Activated CD4-positive, CD25-positive, alpha-beta regulatory T cell (primary cell): ENCODE data around the gene PITPNM1.
"Not testable (repeated sequence)": the region's sequence is repeated elsewhere in the genome, so short reads cannot be mapped to it uniquely, and the experiment has no call there.

Experiments used
- DNase-seq, 4 experiments: peaks; one replicate each; lab custom pipeline; 2025; lab: John Stamatoyannopoulos, UW

Gene PITPNM1

DNA sequence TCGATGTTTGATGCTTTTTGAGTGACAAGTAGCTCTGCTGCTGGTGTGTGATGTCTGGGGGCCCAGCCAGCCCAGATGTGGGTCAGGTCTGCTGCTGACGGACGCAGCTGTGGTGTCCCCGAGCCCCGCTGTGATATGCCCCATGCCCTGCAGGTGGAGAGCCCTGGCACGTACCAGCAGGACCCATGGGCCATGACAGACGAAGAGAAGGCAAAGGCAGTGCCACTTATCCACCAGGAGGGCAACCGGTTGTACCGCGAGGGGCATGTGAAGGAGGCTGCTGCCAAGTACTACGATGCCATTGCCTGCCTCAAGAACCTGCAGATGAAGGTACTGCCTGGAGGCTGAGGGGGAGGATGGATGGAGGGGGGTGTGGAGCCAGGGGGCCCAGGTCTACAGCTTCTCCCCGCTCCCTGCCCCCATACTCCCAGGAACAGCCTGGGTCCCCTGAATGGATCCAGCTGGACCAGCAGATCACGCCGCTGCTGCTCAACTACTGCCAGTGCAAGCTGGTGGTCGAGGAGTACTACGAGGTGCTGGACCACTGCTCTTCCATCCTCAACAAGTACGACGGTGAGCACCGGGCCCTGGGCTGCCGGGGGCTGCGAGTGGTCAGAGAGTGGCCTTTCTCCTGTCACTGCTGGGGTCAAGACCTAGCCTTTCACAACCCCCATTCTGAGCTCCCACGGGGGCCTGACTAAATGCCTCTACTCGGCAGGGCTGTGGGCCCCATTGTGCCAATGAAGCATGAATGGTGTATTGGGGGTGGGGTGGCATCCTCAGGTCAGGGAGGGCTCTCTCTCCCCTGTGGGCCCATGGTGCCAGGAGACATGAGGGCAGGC lies 15.1 kb downstream of the PITPNM1 start:
- DNase-seq = no peak

DNA sequence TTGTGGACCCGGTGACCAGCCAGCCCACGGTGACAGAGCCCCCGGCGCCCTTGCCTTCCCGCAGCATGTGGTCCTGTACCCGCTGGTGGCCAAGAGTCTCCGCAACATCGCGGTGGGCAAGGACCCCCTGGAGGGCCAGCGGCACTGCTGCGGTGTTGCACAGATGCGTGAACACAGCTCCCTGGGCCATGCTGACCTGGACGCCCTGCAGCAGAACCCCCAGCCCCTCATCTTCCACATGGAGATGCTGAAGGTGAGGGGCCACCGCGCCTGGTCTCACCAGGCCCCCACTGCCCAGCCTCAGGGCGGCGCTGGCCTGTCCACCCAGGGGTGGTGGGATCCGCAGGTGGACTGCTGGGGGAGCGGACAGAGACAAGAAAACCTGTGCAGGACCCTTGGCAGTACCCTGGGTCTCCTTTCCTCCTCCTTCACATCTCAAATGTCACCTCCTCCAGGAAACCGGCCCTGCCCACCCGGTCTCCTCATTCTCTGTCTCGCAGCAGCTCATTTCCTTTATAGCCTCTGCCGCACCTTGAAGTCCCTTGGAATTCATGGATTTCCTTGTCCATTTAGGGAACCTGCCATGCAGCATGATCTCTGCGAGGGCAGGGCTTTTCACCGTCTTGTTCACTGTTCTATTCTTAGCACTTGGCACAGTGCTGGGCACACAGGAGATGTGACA lies 15.8 kb downstream of the PITPNM1 start:
- DNase-seq = no peak

GRCh38 chr11:67486481-67487195 lies 18.5 kb downstream of the PITPNM1 start:
- DNase-seq = no peak

DNA sequence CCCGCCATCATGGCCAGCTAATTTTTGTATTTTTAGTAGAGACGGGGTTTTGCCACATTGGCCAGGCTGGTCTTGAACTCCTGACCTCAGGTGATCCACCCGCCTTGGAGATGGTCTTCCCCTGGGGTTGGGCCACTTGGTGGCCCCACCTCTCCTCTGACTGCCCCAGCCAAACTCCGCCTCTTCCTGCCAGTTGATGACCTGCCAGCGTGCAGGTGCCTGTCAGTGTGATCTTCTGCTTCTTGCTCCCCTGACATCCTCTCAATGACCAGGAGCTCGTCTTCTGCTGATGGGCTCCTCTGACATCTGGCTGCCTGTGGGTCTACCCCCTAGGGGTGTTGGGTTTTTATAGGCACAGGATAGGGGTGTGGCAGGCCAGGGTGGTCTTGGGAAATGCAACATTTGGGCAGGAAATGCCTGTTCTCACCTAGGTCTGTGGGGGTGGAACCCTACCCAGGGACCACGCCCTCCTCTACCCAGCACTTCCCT lies 19.2 kb downstream of the PITPNM1 start:
- not testable (repeated sequence) for DNase-seq

DNA sequence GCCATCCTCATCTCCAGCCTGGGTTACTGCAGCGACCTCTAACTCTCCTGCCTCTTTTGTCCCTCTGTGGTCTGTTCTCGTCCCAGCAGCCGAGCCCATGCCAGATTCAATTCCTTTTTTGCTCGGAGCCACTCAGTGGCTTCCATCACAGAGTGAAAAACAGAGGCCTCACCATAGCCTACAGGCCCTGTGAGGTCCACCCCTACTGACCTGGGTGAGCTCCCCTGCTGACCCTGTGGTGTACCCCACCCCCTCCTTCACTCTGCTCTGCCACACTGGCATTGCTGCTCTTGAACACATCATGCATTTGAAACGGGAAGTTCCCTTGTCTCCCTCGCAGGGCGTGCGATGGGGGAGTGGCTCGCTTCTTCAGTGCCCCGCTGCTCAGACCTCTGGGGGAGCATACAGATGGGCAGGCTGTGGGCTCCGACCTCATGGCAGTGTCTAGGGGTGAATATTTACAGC lies 20.3 kb downstream of the PITPNM1 start:
- DNase-seq = peak in 3 of 4 experiments; percentile 28 to 42 (median 40)

DNA sequence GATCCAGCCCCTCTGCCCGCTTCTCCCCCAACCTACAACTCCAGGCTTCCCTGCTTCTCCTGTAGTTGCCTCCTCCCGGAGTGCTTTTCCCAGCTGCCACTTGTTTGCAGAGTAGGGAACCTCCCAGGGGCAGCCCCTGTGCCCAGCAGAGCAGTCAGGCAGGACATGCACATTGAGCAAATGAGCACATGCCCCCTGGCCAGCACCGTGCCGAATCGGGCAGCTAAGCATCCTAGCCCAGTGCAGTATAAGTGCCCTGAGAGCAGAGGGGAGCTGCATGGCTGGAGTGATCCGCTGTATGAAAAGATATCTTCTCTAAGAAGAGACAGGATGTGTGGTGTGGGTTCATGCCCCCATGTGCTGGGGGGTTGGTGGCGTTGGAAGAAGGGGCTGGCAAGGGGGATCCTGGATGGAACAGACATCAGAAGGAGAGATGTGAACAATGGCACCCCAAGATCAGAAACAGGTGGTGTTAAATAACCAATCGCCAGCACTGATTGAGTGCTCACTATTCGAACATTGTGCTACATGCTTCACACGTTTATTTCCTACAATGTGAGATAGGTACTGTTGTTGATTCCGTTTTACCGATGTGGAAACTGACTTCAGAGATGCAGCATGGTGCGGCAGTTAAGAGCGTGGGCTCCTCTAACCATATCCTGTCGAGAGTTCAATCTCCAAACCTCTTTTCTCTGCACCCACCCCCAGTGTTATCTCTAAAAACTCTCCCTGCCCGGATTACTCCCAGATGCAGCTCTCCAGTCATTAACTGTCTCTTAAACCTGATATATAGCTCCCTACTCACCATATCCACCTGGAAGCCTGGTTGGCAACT lies 21.1 kb downstream of the PITPNM1 start:
- DNase-seq = no peak

DNA sequence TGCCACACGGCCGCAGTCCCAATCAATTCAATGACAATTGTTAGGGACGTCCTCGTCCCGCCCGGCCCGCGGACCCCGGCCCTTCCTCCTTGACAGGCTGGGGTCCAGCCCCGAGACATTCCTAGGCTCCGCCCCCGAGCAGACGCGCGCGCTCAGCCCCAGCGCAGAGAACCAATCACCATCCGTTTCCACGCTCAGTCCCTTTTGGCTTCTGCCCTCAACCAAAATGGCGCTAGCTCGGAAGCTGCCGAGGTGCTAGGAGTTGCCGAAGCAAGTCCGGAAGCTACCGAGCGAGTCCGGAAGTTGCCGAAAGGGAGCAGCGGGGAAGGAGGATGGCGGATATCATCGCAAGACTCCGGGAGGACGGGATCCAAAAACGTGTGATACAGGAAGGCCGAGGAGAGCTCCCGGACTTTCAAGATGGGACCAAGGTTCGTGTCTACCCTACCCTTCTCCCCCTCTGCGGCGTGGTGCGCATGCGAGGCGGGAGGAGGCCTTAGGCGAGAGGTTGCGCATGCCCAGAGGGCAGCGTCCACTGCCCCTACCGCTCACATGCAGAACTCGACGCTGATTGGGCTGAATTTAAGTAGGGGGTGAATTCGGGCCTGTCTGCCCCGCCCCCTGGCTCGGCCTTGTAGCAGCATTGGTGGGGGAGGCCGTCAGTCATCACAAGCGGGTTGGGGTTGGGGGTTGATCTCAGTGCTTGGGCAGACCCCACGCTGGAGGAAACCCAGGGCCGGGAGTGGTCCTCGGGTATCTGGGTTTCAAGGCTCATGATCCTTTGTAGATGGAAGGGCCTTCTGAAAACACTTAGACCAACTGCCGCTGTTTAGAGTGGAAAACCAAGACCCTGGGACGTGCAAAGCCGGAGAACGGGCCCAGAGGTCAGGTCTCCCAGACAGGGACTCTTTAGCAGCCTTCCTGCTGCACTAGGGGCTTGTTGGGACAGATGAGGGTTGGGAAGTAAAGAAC lies 22.1 kb downstream of the PITPNM1 start, which contains the start of gene AIP:
Gene AIP (plus strand): TSS at position 200 of the 972 bp plus-strand sequence. CDS start 133 bp downstream, at position 333.
- DNase-seq = peak; percentile 87 to 96 (median 94)

GRCh38 chr11:67482275-67482826 lies 22.8 kb downstream of the PITPNM1 start:
- DNase-seq = no peak

DNA sequence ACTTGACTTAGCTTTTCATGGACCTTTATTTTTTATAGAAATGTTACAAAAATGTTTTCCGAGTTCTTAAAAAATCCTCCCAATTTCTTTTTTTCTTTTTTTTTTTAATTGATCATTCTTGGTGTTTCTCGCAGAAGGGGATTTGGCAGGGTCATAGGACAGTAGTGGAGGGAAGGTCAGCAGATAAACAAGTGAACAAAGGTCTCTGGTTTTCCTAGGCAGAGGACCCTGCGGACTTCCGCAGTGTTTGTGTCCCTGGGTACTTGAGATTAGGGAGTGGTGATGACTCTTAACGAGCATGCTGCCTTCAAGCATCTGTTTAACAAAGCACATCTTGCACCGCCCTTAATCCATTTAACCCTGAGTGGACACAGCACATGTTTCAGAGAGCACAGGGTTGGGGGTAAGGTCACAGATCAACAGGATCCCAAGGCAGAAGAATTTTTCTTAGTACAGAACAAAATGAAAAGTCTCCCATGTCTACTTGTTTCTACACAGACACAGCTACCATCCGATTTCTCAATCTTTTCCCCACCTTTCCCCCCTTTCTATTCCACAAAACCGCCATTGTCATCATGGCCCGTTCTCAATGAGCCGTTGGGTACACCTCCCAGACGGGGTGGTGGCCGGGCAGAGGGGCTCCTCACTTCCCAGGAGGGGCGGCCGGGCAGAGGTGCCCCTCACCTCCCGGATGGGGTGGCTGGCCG lies 27.7 kb downstream of the PITPNM1 start:
- DNase-seq = not testable (repeated sequence)

DNA sequence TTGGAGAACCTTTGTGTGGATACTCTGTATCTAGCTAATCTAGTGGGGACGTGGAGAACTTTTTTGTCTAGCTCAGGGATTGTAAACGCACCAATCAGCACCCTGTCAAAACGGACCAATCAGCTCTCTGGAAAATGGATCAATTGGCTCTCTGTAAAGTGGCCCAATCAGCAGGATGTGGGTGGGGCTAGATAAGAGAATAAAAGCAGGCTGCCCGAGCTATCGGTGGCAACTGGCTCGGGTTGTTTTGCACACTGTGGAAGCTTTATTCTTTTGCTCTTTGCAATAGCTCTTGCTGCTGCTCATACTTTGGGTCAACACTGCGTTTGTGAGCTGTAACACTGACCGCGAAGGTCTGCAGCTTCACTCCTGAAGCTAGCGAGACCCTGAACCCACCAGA lies 28.5 kb downstream of the PITPNM1 start:
- DNase-seq = not testable (repeated sequence)

GRCh38 chr11:67472882-67473281 lies 32.3 kb downstream of the PITPNM1 start:
- no peak for DNase-seq

- no peak for DNase-seq
Observed at GRCh38 chr11:67470337-67471002, 34.7 kb downstream of the PITPNM1 start.

DNA sequence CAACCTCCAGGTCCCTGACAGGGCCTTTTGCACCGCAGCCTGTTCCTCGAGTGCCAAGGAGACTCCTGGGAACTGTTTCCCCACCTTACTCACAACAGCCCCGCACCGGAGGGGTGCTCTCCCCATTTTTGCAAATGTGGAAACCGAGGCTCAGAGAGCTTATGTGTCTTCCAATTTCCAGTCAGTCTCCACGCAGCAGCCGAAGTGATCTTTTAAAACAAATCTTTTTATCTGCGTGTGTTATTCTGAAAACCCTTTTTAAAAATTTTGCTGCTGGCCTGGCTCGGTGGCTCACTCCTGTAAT lies 35.7 kb downstream of the PITPNM1 start:
- no peak for DNase-seq

DNA sequence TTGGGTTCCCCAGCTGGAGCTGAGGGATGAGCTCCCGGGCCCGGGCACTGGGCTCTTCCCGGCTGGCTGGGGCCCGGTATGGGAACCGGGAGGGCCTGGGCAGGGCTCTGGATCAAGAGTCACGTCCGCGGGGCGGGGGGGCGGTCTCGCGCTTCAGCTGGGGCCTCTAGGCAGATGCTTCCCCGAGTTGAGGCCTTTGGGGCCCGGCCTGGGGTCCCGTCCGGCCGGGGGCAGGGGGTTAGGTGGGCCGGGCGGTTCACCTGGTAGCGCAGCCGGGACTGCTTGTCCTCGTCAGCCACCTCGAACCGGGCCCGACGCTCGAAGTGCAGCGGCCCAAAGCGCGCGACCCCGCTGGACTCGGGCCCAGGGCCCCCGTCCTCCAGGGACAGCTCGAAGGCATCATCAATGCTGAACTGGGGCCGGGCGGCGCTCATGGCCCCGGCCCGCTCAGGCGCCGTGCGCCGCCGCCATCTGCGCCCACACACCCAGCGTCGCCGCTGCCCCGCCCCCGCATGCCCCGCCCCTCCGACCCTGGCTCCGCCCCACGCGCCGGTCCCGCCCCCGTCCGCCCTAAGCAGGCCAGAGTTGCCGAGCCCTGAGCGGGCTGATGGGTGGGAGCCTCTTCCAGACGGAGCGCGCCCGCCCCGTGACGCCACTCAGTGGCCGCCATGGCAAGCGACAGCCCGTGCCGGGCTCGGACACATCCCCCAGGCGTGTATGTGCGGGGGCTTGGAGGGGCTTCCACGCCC lies 36.2 kb downstream of the PITPNM1 start, which contains the start of gene TMEM134:
Gene TMEM134 (minus strand): TSS at position 493 of the 749 bp plus-strand sequence. CDS start 59 bp downstream, at position 434.
- peak; percentile 87 to 91 (median 88) for DNase-seq

DNA sequence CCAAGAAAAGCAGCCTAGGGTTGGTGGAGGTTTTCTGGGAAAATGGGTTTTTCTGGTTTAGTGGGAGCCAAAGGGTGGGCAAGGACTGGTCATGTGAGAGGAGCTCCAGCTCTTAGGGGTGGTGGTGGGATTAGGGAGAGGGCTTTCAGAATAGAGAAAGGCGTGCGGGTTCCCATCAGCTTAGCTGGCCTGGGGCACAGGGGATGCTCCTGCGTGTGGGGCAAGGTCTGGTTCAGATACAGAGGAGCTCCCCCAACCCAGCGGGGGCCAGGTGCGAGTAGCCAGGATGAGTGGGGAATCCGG lies 36.8 kb downstream of the PITPNM1 start:
- no peak for DNase-seq

- no peak for DNase-seq
Observed at GRCh38 chr11:67468056-67468455, 37.1 kb downstream of the PITPNM1 start.

DNA sequence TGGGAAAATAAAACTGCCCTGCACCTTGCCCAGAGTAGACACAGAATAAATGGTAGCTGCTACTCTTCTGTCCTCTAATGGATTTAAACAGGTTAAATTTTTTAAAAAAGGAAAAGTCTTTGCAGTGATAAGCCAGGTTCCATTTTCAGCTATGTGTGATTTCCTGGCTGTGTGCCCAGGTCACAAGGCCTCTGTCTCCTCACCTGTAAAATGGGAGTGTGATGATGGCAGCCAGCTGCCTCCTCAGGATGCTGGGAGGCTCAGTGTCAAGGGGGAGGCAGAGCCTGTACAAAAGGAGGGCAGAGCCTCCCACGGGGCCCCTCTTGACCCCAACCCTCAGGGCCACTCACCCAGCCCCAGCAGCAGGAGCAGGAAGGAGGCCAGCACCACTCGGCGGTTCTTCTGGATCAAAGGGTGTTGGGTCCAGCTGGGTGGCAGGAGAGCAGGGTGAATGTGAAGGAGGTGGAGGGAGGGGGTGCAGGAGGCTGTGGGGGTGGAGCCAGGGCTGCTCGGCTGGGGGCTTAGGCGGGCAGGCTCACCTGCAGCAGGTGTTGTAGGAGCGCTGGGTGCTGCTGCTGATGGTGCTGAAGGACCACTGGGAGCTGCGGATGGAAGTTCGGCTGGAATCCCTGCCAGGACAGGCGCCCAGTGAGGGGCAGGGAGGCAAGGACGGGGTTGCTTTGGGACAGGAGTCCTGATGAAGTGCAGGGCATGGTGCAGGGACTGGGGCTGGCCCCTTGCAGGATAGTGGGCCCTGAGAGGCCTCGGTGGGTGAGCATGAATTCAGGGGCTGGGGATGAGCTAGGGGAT lies 38.0 kb downstream of the PITPNM1 start:
- DNase-seq = no peak
